Measurements from ENCODE around the gene ZNF117.

ZNF117 gene

DNA sequence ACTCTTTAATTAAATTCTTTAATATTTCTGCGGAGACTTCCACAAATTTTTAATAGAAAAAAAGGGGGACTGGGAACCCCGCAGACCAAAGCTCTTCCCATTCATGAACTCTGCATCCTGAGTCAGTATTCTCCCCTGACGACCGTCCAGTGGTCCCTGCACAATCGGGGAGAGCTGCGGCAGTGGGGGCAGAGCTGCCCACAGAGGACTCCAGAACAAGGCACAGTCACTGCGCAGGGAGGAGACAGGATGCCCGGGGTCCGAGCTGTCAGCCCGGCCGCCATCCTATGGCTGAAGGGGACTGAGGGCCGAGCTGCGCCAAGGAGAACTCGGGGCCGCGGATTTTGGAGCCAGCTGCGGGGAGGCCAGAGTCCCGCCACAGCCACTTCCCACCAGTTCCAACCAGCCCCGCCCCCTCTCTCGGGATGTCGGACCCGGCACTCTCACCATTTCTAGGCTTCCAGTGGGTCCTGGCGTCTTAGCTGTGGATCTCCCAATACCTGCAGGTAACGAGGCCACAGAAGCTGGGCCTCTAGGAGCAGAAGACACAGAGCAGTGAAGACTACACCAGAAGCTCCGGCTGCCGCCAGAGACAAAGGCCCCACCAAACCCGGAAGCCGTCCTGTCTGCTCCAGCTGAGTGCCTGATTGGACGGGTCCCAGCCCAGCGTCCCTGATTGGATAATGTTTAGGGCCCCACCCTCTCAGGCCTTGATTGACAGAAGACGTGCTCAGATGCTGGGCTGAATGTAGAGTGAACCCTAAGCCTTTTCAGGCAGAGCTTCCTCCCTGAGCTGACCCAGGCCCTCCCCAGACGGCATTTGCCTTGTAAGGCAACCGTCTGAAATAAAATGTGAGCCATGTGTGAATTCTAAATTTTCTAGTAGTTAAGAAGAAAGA is 15.5 kb upstream of the ZNF117 start, which contains the start of gene ERV3-1:
Gene ERV3-1 (minus strand): TSS at position 594 of the 899 bp plus-strand sequence. CDS start 13,661 bp downstream, outside the sequence.
- Histone ChIP-seq H3K9ac (ENCODE audit: insufficient read length) (peak within 1 kb of the TSS; percentile 91), H3K9me3 (ENCODE audit: low read depth, low read length) (no peaks in the 10 kb centered on the region), H3K4me3 (peak within 1 kb of the TSS; percentile 88), H3K36me3 (ENCODE audit: insufficient read depth, low read length) (peaks cover 36% of the 10 kb centered on the region), H3K27ac (no peak within 1 kb of the TSS)
- peak; percentile 93 for TF ChIP-seq POLR2AphosphoS5 (IDR thresholded peaks at IDR 0.05; ENCODE audit: borderline replicate concordance, low read depth, low read length)
- no peak for TF ChIP-seq FOXP2 (optimal IDR thresholded peaks at IDR 0.05; ENCODE audit: control extremely low read depth, extremely low read length, insufficient read depth)
- DNase-seq (ENCODE audit: low read depth, low spot score): peak; percentile 84

DNA sequence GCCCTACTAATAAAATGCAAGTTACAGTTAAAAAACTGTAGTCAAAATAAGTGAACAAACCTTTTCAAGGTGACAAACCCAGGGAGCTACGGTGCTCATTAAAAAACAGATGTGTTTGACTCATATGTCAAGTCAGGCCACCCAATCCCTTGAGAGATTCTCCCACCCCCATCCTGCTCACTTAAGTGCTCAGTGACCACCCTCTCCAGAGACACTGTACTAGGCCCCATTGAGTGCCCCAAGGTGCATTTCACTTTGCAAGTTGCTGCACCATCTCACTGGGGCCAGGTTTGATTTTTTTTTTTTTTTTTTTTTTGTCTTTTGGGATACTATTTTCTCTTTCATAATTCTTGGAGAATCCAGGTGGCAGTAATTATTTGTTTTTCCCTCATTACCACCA is 13.7 kb upstream of the ZNF117 start:
- peaks cover 4% of the 10 kb centered on the region; the same call in 1 of the 2 replicates for H3K9me3 ChIP-seq (ENCODE audit: low read depth, low read length)
- TF ChIP-seq POLR2AphosphoS5 (IDR thresholded peaks at IDR 0.05; ENCODE audit: borderline replicate concordance, low read depth, low read length) (no peak), FOXP2 (optimal IDR thresholded peaks at IDR 0.05; ENCODE audit: control extremely low read depth, extremely low read length, insufficient read depth) (no peak), EZH2 (IDR thresholded peaks at IDR 0.05) (no peak)
- peaks cover 47% of the 10 kb centered on the region for H3K36me3 ChIP-seq (ENCODE audit: insufficient read depth, low read length)
- no peak for DNase-seq (ENCODE audit: low read depth, low spot score)
- H3K4me3 ChIP-seq: no peak overlapping the region
- H3K9ac ChIP-seq (ENCODE audit: insufficient read length): no peak overlapping the region
- no peak overlapping the region for H3K27ac ChIP-seq

DNA sequence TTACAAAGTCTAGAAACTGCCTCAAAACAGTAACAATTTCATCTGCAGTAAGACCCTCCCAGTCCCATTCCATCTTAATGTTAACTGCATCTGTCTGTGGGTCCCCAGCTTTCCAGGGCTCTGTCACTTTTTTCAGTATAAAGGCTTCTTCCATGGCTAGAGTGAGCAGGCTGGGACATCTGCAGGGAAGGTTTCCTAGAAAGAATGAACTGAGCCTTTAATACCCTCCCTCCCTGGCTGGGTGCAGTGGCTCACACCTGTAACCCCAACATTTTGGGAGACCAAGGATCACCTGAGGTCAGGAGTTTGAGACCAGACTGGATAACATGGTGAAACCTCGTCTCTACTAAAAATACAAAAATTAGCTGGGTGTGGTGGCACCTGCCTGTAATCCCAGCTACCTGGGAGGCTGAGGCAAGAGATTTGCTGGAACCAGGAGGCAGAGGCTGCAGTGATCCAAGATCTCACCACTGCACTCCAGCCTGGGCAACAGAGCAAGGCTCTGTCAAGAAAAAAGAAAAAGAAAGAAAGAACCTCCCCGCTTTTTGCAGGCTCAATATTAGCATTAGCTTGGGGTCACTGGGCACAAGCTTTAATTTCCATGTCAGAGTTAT is 12.2 kb upstream of the ZNF117 start:
- peaks cover 58% of the 10 kb centered on the region for H3K36me3 ChIP-seq (ENCODE audit: insufficient read depth, low read length)
- H3K4me3 ChIP-seq: no peak overlapping the region
- H3K27ac ChIP-seq: no peak overlapping the region
- H3K9me3 ChIP-seq (ENCODE audit: low read depth, low read length): peaks cover 4% of the 10 kb centered on the region; the same call in 1 of the 2 replicates
- no peak overlapping the region for H3K9ac ChIP-seq (ENCODE audit: insufficient read length)
- DNase-seq (ENCODE audit: low read depth, low spot score): no peak
- TF ChIP-seq POLR2AphosphoS5 (IDR thresholded peaks at IDR 0.05; ENCODE audit: borderline replicate concordance, low read depth, low read length): no peak
- TF ChIP-seq EZH2 (IDR thresholded peaks at IDR 0.05): no peak
- TF ChIP-seq FOXP2 (optimal IDR thresholded peaks at IDR 0.05; ENCODE audit: control extremely low read depth, extremely low read length, insufficient read depth): no peak

DNA sequence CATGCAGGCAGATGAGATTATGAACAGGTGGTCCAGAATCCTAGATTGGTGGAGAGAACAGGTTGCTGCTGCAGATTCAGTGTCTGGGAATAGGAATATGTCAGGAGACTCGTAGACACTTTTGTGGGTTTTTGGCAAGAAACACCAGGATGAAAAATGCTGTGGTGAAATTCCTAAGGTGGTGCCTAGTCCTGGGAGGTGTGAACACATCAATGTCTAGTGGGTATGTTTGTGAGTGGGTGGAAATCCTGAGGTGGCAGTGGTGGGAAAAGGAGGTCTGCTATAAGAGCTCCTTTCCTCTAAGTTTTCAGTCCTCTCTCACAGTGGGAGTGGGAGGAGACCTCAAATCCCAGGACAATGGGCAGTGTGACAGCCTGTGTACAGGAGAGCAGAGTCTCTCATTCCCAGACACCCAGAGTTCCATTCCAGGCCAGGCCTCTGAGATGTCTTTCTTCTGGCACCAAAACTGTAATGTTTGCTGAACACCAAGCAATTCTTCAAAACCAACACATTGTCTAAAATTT is 10.5 kb upstream of the ZNF117 start:
- TF ChIP-seq EZH2 (IDR thresholded peaks at IDR 0.05) (no peak), FOXP2 (optimal IDR thresholded peaks at IDR 0.05; ENCODE audit: control extremely low read depth, extremely low read length, insufficient read depth) (no peak), POLR2AphosphoS5 (IDR thresholded peaks at IDR 0.05; ENCODE audit: borderline replicate concordance, low read depth, low read length) (no peak)
- Histone ChIP-seq H3K27ac (no peak overlapping the region), H3K9ac (ENCODE audit: insufficient read length) (no peak overlapping the region), H3K4me3 (no peak overlapping the region), H3K9me3 (ENCODE audit: low read depth, low read length) (peaks cover 4% of the 10 kb centered on the region; the same call in 1 of the 2 replicates), H3K36me3 (ENCODE audit: insufficient read depth, low read length) (peaks cover 58% of the 10 kb centered on the region)
- no peak for DNase-seq (ENCODE audit: low read depth, low spot score)

DNA sequence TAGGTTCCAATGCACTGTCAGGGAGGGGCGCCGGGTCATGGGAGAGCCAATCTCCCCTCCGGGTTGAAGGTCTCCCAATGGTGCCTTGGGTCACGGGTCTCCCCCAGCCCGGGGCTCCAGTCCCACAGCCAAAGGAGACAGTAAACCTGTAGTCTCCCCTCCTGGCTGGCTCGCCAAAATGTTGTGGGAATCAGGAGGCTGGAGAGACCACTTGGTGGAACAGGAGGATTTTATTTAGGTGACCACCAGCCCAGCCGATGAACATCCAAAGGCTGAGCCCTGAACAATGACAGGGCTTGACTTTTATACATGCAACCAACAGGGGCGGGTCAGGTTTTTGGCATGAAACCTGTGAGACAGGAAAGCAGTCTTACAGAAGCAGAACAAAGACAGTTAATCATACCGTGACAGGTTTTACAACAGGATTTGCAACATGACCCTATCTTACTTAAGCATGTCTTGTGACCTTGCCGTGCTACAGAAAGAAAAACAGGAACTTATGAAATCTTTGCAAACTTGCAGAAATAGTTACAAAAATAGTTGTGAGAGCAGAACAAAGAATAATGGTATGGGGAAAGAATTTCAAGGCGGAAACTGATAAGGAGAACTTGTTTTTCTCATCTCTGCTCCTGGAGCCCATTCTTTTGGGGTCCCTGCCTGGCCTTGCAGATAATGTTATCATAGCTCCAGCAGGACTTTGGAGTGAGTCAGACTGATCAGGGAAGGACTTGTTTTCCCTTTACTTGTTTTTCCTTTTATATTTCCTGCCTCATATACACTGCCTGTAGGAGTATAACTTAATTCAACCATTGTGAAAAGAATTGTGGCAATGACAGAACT is 8.5 kb upstream of the ZNF117 start:
- no peak for DNase-seq (ENCODE audit: low read depth, low spot score)
- Histone ChIP-seq H3K9me3 (ENCODE audit: low read depth, low read length) (peaks cover 4% of the 10 kb centered on the region; the same call in 1 of the 2 replicates), H3K36me3 (ENCODE audit: insufficient read depth, low read length) (peaks cover 49% of the 10 kb centered on the region)

DNA sequence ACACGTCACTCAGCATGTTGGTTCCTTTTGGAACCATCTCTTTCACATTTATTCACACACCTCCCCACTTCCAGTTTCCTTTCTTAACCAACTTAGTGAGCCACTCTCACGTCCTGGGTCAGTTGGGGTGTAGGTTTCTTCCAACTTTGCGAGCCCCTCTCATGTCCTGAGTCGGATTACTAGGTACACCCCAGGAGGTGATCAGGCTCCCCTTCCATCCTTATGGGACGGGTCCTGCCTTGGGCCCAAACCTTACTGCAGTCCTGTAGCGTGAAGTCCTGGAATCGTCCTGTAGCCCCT is 8.0 kb upstream of the ZNF117 start:
- TF ChIP-seq EZH2 (IDR thresholded peaks at IDR 0.05) (no peak), FOXP2 (optimal IDR thresholded peaks at IDR 0.05; ENCODE audit: control extremely low read depth, extremely low read length, insufficient read depth) (no peak), POLR2AphosphoS5 (IDR thresholded peaks at IDR 0.05; ENCODE audit: borderline replicate concordance, low read depth, low read length) (no peak)
- Histone ChIP-seq H3K4me3 (no peak overlapping the region), H3K36me3 (ENCODE audit: insufficient read depth, low read length) (peaks cover 43% of the 10 kb centered on the region), H3K9ac (ENCODE audit: insufficient read length) (no peak overlapping the region), H3K9me3 (ENCODE audit: low read depth, low read length) (peaks cover 4% of the 10 kb centered on the region; the same call in 1 of the 2 replicates), H3K27ac (no peak overlapping the region)
- DNase-seq (ENCODE audit: low read depth, low spot score): no peak

More for the DNA sequence above, 8.5 kb upstream of the ZNF117 start:
- Histone ChIP-seq H3K9ac (ENCODE audit: insufficient read length) (no peak overlapping the region), H3K27ac (no peak overlapping the region), H3K4me3 (no peak overlapping the region)
- TF ChIP-seq EZH2 (IDR thresholded peaks at IDR 0.05) (no peak), FOXP2 (optimal IDR thresholded peaks at IDR 0.05; ENCODE audit: control extremely low read depth, extremely low read length, insufficient read depth) (no peak), POLR2AphosphoS5 (IDR thresholded peaks at IDR 0.05; ENCODE audit: borderline replicate concordance, low read depth, low read length) (no peak)

DNA sequence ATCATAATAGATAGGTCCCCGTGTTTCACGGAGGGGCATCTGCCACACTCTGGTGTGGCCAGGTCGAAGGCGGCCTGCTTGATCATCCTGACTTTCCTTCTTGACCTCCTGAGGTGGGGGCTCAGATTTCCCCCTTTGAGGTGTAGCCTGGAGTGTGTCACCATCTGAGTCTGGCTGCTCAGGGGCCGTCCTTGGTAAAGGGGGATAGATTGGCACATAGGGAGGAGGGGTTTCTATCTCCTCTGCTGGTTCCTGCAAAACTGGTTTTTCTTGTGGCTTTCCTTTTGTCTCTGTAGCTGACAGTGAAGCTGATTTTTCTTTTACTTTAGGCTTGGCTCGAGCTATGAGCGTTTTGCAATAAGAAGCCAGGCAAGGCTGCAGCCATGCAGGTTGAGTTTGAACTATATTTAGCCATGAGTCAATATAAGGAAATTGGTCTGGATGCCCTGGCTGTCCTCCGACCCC is 7.1 kb upstream of the ZNF117 start:
- TF ChIP-seq FOXP2 (optimal IDR thresholded peaks at IDR 0.05; ENCODE audit: control extremely low read depth, extremely low read length, insufficient read depth) (no peak), POLR2AphosphoS5 (IDR thresholded peaks at IDR 0.05; ENCODE audit: borderline replicate concordance, low read depth, low read length) (no peak), EZH2 (IDR thresholded peaks at IDR 0.05) (no peak)
- peaks cover 35% of the 10 kb centered on the region for H3K36me3 ChIP-seq (ENCODE audit: insufficient read depth, low read length)
- no peak for DNase-seq (ENCODE audit: low read depth, low spot score)
- H3K9me3 ChIP-seq (ENCODE audit: low read depth, low read length): peaks cover 4% of the 10 kb centered on the region; the same call in 1 of the 2 replicates
- no peak overlapping the region for H3K9ac ChIP-seq (ENCODE audit: insufficient read length)
- H3K27ac ChIP-seq: no peak overlapping the region
- no peak overlapping the region for H3K4me3 ChIP-seq
